ENCODE results near the gene CCDC3. TPM values are rescaled to one million over a fixed set of nuclear protein-coding genes. Genes with fewer than 3 reads are reported as not detected.

CCDC3 gene
- total RNA-seq: 0.39 and 0.81 TPM in 2 replicates

GRCh38 chr10:13001041-13001886 is at the start of gene CCDC3:
TSS of gene CCDC3 (minus strand) at chr10:13001713. CDS start at chr10:13001570, 143 bp downstream.

Other genes starting within 250 kb of the CCDC3 start
- gene OPTN, start 98.5 kb upstream of the CCDC3 start, total RNA-seq: 39.8 and 45.0 TPM in 2 replicates
- 0.31 and 4.2 TPM in 2 replicates for gene MCM10, start 159.8 kb upstream of the CCDC3 start, total RNA-seq
- not detected in 2 replicates for gene UCMA, start 232.7 kb upstream of the CCDC3 start, total RNA-seq

Data from cardiac ventricle fibroblast (primary cell).